Body of pancreas (tissue), 4 donors: ENCODE measurements around the gene SPDYE3. TPM values are rescaled to one million over a fixed set of nuclear protein-coding genes. Genes with fewer than 3 reads are reported as not detected.

ENCODE experiments used
- ATAC-seq: fragments of 150-250 bp; one replicate; pipeline ENCODE4 v1.9.1; 2016
- DNase-seq, 4 donors: peaks; one replicate each; pipeline ENCODE4 v3.0.0-alpha.2; 2019
- H3K27ac ChIP-seq, 4 donors: fragments of 200-600 bp; sonication (generic); 1 replicate in 3 of 4; 2 replicates in 1 of 4; pipeline versions ENCODE4 v1.5.1 to v1.6.1; 2016 to 2019; ENCODE audit warnings: mild to moderate bottlenecking in 1 of 4, mixed read lengths in 1 of 4, moderate library complexity in 1 of 4
- H3K27me3 ChIP-seq, 2 donors: fragments of 200-600 bp; sonication (generic); one replicate each; pipeline ENCODE4 v1.6.0; 2016; ENCODE audit warnings: mild to moderate bottlenecking in 1 of 2
- H3K36me3 ChIP-seq, 2 donors: fragments of 200-600 bp; sonication (generic); replicated peaks in 1 of 2; 2 replicates each; pipeline ENCODE4 v1.5.1; 2016; ENCODE audit warnings: low read depth in 2 of 2; ENCODE audit not compliant: insufficient read depth in 1 of 2
- H3K4me1 ChIP-seq: fragments of 200-600 bp; sonication (generic); one replicate; pipeline ENCODE4 v1.6.0; 2016
- H3K4me3 ChIP-seq, 2 donors: fragments of 200-600 bp; sonication (generic); 1 replicate in 1 of 2; 2 replicates in 1 of 2; pipeline ENCODE4 v1.5.1; 2016 to 2019
- H3K9me3 ChIP-seq, 3 donors: fragments of 200-600 bp; sonication (generic); 1 replicate in 2 of 3; 2 replicates in 1 of 3; pipeline ENCODE4 v1.5.1; 2016
- CTCF ChIP-seq, 7 experiments: fragments of 450-650 bp in 4 of 7; fragments of 200-600 bp in 3 of 7; sonication (generic) in 3 of 7; IDR thresholded peaks; one replicate each; pipeline ENCODE4 v1.5.1; 2016 to 2019; ENCODE audit warnings: antibody characterized with exemption in 7 of 7
- POLR2A ChIP-seq, 3 donors: fragments of 450-650 bp; IDR thresholded peaks; one replicate each; pipeline ENCODE4 v1.6.1; 2016; ENCODE audit warnings: antibody characterized with exemption in 3 of 3, mild to moderate bottlenecking in 2 of 3
- WGBS, 2 donors: methylation state at CpG; one replicate each; pipeline ENCODE4 v1.1.5; 2017; 5-methylcytosine and 5-hydroxymethylcytosine counted together
- intact Hi-C: fragments of 100-400 bp; cut with DNase I; formaldehyde crosslinking; loops from one replicate; pipeline ENCODE4 v1.15.1; 2023
- total RNA-seq, 2 donors: library from RNA; depleted of rRNA; stranded (reverse); fragments of >200 nt; gene quantifications; one replicate each; pipeline ENCODE4 v1.1.0, GENCODE V29; 2016

The SPDYE3 gene
- total RNA-seq, 2 donors from 2014 or later = not detected

GRCh38 chr7:100357131-100357561 lies 49.6 kb downstream of the SPDYE3 start:
- peaks cover 6 to 28% of the 10 kb centered on the region in 2 donors for H3K36me3 ChIP-seq
- no peaks in the 10 kb centered on the region for H3K9me3 ChIP-seq
- 80 to 93% methylated on average over 1 to 5 of the region's 6 CpGs for WGBS, 2 donors
- no peaks in the 10 kb centered on the region for H3K27me3 ChIP-seq
- H3K4me3 ChIP-seq = no peak overlapping the region
- intact Hi-C loops = no loop called here
- no peak overlapping the region for H3K27ac ChIP-seq
- DNase-seq (no peak), ATAC-seq (no peak)
- TF ChIP-seq CTCF (IDR thresholded peaks at IDR 0.05) = no peak
- no peak for TF ChIP-seq POLR2A (IDR thresholded peaks at IDR 0.05)
- no peaks in the 10 kb centered on the region for H3K4me1 ChIP-seq

GRCh38 chr7:100358027-100358856 lies 50.7 kb downstream of the SPDYE3 start, which contains the start of gene PILRB:
Gene PILRB (plus strand): TSS chr7:100358117. CDS start chr7:100358303, 186 bp downstream.
- Histone ChIP-seq H3K4me1 (no peaks in the 10 kb centered on the region), H3K4me3 (no peak within 1 kb of the TSS), H3K27ac (no peak within 1 kb of the TSS), H3K27me3 (no peaks in the 10 kb centered on the region), H3K36me3 (peaks cover 6 to 24% of the 10 kb centered on the region in 2 donors), H3K9me3 (no peaks in the 10 kb centered on the region)
- ATAC-seq (no peak), DNase-seq (no peak)
- intact Hi-C loops = no loop called here
- 89 to 90% methylated on average over 5 to 8 of the region's 11 CpGs for WGBS, 2 donors
- TF ChIP-seq POLR2A (IDR thresholded peaks at IDR 0.05) (no peak), CTCF (IDR thresholded peaks at IDR 0.05) (no peak)

GRCh38 chr7:100358857-100359212 lies 51.3 kb downstream of the SPDYE3 start:
- 92% methylated on average over 8 of the region's 8 CpGs; no CpG with 5 or more reads in 1 of the 2 donors for WGBS, 2 donors
- H3K9me3 ChIP-seq = no peaks in the 10 kb centered on the region
- no peak overlapping the region for H3K4me3 ChIP-seq
- ATAC-seq (no peak), DNase-seq (no peak)
- H3K4me1 ChIP-seq = no peaks in the 10 kb centered on the region
- no peak overlapping the region for H3K27ac ChIP-seq
- intact Hi-C loops = no loop called here
- no peak for TF ChIP-seq CTCF (IDR thresholded peaks at IDR 0.05)
- H3K36me3 ChIP-seq = peaks cover 6 to 22% of the 10 kb centered on the region in 2 donors
- no peaks in the 10 kb centered on the region for H3K27me3 ChIP-seq

GRCh38 chr7:100360135-100360854 lies 52.8 kb downstream of the SPDYE3 start:
- H3K27me3 ChIP-seq = no peaks in the 10 kb centered on the region
- no peak overlapping the region for H3K27ac ChIP-seq
- 88 to 90% methylated on average over 3 of the region's 3 CpGs for WGBS, 2 donors
- ATAC-seq = no peak
- intact Hi-C loops = no loop called here
- H3K36me3 ChIP-seq = peaks cover 4 to 22% of the 10 kb centered on the region in 2 donors
- no peak for DNase-seq
- no peak for TF ChIP-seq CTCF (IDR thresholded peaks at IDR 0.05)
- TF ChIP-seq POLR2A (IDR thresholded peaks at IDR 0.05) = no peak
- H3K4me3 ChIP-seq = no peak overlapping the region
- no peaks in the 10 kb centered on the region for H3K9me3 ChIP-seq
- no peaks in the 10 kb centered on the region for H3K4me1 ChIP-seq
